GM21381 (cell line): ENCODE data around the gene PTN.
"Not testable (repeated sequence)": the region's sequence is repeated elsewhere in the genome, so short reads cannot be mapped to it uniquely, and the experiment has no call there.

Experiments used
- ATAC-seq: cut with Tn5 transposase; IDR thresholded peaks from one replicate; pipeline ENCODE4 v1.9.1; 2021; ENCODE audit warnings: mild to moderate bottlenecking, moderate library complexity; ENCODE audit not compliant: unreplicated experiment

PTN gene

GRCh38 chr7:137181619-137182018 is 161.9 kb downstream of the PTN start:
- ATAC-seq = not testable (repeated sequence)
